ENCODE data around the gene TSPAN3. TPM values are rescaled to one million over a fixed set of nuclear protein-coding genes. Genes with fewer than 3 reads are reported as not detected.

TSPAN3 gene
- total and polyA plus RNA-seq, 8 donors: 319 to 645 (median 360) TPM

- H3K36me3 ChIP-seq: no peaks in the 10 kb centered on the region
- no peaks in the 10 kb centered on the region for H3K4me1 ChIP-seq
- ATAC-seq: peak; percentile 27
- H3K27me3 ChIP-seq: no peaks in the 10 kb centered on the region
- H3K27ac ChIP-seq: peak overlapping the region in 1 of 2 donors; percentile 15
- H3K9me3 ChIP-seq: no peaks in the 10 kb centered on the region
- intact Hi-C loops (cut with DNase I): no loop called here
- no peak overlapping the region for H3K4me3 ChIP-seq
- TF ChIP-seq, protein P1, sequence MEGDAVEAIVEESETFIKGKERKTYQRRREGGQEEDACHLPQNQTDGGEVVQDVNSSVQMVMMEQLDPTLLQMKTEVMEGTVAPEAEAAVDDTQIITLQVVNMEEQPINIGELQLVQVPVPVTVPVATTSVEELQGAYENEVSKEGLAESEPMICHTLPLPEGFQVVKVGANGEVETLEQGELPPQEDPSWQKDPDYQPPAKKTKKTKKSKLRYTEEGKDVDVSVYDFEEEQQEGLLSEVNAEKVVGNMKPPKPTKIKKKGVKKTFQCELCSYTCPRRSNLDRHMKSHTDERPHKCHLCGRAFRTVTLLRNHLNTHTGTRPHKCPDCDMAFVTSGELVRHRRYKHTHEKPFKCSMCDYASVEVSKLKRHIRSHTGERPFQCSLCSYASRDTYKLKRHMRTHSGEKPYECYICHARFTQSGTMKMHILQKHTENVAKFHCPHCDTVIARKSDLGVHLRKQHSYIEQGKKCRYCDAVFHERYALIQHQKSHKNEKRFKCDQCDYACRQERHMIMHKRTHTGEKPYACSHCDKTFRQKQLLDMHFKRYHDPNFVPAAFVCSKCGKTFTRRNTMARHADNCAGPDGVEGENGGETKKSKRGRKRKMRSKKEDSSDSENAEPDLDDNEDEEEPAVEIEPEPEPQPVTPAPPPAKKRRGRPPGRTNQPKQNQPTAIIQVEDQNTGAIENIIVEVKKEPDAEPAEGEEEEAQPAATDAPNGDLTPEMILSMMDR (IDR thresholded peaks at IDR 0.05): no peak
- DNase-seq: no peak
These were observed 36.2 kb upstream of the TSPAN3 start for GRCh38 chr15:77107068-77107467.

DNA sequence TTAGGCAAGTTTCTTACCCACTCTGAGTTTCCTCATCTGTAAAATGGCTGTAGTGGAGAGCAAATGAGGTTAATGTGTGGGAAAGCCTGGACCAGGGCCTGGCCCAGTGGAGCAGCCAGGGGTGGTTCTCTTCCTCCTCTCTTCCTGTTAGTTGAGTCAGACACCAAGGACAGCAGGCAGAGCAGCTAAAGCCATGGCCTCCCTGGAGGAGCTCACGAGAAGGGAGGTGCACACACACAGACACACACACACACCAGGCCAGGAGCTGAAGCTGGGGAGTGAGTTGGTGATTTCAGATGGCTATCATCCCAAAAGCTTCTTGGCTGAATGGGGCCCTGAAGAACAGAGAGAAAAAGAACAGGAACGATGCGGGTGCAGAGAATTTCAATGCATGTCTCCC, 33.2 kb upstream of the TSPAN3 start:
- intact Hi-C loops (cut with DNase I): no loop called here

DNA sequence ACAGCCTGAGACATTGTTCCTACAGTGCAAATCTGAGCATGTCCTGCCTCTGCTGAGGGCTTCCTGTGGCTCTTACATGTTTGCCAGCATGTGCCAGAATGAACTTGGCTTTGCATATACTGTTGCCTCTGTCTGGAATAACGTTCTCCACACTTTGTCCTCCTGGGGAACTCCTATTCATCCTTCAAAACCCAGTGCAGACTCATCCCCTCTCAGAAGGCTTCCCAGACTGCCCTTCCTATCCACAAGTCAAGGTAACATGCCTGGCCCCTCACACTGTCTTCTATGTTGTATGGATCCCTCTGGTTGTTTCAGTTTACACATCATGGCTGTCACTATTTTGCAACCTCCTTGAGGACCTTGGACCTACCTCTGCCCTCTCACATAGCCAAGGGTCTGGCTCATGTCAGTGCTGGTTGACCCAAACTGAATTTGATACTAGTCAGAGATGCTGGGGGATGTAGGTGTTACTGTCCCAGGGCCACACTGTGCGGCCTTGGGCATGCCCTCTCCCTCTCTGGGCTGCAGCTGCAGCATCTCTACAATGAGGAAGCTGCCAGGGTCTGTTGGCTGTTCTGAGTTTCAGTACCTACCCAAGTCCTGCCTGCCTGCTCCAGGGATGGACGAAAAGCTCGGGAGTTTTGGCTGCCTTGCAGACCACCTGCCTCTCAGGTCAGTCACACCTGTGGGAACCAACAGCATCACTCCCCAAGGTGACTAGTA, 29.0 kb upstream of the TSPAN3 start:
- H3K4me3 ChIP-seq: no peak overlapping the region
- no peaks in the 10 kb centered on the region for H3K9me3 ChIP-seq
- no peaks in the 10 kb centered on the region for H3K36me3 ChIP-seq
- H3K4me1 ChIP-seq: no peaks in the 10 kb centered on the region
- TF ChIP-seq, protein P1 (IDR thresholded peaks at IDR 0.05): no peak
- no peak overlapping the region for H3K27ac ChIP-seq
- no peak for DNase-seq
- ATAC-seq: no peak
- intact Hi-C loops (cut with DNase I): no loop called here
- H3K27me3 ChIP-seq: no peaks in the 10 kb centered on the region

More for the DNA sequence above, 33.2 kb upstream of the TSPAN3 start:
- Histone ChIP-seq H3K27me3 (no peaks in the 10 kb centered on the region), H3K36me3 (no peaks in the 10 kb centered on the region), H3K4me3 (no peak overlapping the region), H3K27ac (no peak overlapping the region), H3K9me3 (no peaks in the 10 kb centered on the region), H3K4me1 (no peaks in the 10 kb centered on the region)
- DNase-seq (no peak), ATAC-seq (peak; percentile 10)
- TF ChIP-seq, protein P1 (IDR thresholded peaks at IDR 0.05): no peak

DNA sequence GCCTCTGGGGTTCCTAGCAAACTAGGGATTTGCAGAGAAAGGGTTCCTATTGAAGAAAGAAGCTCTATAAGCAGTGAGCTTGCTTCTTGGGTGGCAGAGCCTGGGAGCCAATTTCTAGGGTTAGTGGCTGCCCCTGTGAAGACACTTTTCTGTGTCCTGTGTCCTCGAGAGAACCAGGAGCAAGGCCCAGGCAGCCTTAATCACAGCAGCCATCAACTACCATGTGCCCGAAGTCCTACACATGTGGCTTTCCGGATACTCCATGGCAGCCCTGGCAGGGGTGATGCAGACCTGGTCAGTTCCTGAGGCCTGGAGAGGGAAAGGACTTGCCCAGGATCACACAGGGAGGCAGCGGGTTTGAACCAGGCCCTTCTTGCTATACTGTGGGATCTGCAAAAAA, 27.7 kb upstream of the TSPAN3 start:
- TF ChIP-seq, protein P1 (IDR thresholded peaks at IDR 0.05): no peak
- Histone ChIP-seq H3K4me1 (no peaks in the 10 kb centered on the region), H3K9me3 (no peaks in the 10 kb centered on the region), H3K27me3 (no peaks in the 10 kb centered on the region), H3K27ac (no peak overlapping the region), H3K4me3 (no peak overlapping the region), H3K36me3 (no peaks in the 10 kb centered on the region)
- DNase-seq (no peak), ATAC-seq (no peak)
- intact Hi-C loops (cut with DNase I): no loop called here

- H3K9me3 ChIP-seq: no peaks in the 10 kb centered on the region
- no peaks in the 10 kb centered on the region for H3K36me3 ChIP-seq
- ATAC-seq (no peak), DNase-seq (no peak)
- no peak overlapping the region for H3K4me3 ChIP-seq
- TF ChIP-seq, protein P1 (IDR thresholded peaks at IDR 0.05): no peak
- intact Hi-C loops (cut with DNase I): no loop called here
- no peak overlapping the region for H3K27ac ChIP-seq
- no peaks in the 10 kb centered on the region for H3K4me1 ChIP-seq
- no peaks in the 10 kb centered on the region for H3K27me3 ChIP-seq
These were observed 27.0 kb upstream of the TSPAN3 start for GRCh38 chr15:77097921-77098320.

Measured in left lung (tissue), 10 donors.